ENCODE results near the gene PRRT4.

Gene PRRT4

GRCh38 chr7:128378637-128379036, 17.1 kb upstream of the PRRT4 start:
- FAIRE-seq (no peak), DNase-seq (ENCODE audit: insufficient read length, low spot score) (no peak)

GRCh38 chr7:128376077-128376476, 14.6 kb upstream of the PRRT4 start:
- FAIRE-seq, result no peak
- no peak for DNase-seq (ENCODE audit: insufficient read length, low spot score)

GRCh38 chr7:128374041-128374440, 12.6 kb upstream of the PRRT4 start:
- FAIRE-seq (no peak), DNase-seq (ENCODE audit: insufficient read length, low spot score) (no peak)

DNA sequence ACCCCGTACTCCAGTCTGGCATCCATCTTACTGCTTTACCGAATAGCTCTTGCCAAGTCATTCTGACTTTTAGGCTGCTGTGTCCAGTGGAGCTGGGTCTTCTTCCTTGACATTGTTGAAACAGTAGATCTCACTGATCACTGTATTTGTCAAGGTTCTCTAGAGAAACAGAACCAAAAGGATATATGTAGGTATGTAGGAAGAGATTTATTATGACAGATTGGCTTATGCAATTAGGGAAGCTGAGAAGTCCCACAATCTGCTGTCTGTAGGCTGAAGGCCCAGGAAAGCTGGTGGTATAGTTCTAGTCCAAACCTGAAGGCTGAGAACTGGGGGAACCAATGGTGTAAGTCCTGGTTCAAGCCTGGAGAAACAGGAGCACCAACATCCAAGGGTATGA, 12.1 kb upstream of the PRRT4 start:
- DNase-seq (ENCODE audit: insufficient read length, low spot score), result no peak
- FAIRE-seq, result no peak

- DNase-seq (ENCODE audit: insufficient read length, low spot score) (no peak), FAIRE-seq (no peak)
Measured at GRCh38 chr7:128370491-128370890, 9.0 kb upstream of the PRRT4 start.

DNA sequence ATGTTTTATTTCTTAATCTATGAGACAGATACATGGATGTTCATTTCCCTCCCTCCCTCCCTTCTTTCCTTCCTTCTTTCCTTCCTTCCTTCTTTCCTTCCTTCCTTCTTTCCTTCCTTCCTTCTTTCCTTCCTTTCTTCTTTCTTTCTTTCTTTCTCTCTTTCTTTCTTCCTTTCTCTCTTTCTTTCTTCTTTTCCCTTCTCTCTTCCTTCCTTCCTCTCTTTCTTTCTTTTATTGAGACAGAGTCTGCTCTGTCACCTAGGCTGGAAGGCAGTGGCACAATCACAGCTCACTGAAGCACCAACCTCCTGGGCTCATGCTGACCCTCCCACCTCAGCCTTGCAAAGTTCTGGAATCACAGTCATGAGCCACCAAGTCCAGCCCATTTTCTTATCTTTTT, 5.5 kb upstream of the PRRT4 start:
- FAIRE-seq (no peak), DNase-seq (ENCODE audit: insufficient read length, low spot score) (no peak)

DNA sequence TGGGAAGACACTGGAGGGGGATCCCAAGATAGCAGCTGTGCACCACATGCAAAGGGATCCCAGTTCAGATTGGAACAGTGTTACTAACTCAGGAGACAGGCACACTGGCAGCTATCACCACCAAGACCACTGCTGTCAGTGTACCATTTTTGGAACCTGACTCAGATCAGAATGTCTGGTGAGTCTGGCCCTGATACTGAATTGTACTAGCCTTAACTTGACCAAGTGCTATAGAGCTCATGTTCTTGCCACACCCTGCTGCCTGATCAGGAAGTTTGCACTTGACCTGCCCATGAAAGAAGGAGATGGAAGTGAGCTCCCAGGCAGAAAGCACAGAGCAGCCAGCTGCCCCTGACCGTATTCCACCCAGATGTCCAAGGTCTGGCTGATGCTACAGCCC, 4.8 kb upstream of the PRRT4 start:
- DNase-seq (ENCODE audit: insufficient read length, low spot score) (no peak), FAIRE-seq (no peak)

DNA sequence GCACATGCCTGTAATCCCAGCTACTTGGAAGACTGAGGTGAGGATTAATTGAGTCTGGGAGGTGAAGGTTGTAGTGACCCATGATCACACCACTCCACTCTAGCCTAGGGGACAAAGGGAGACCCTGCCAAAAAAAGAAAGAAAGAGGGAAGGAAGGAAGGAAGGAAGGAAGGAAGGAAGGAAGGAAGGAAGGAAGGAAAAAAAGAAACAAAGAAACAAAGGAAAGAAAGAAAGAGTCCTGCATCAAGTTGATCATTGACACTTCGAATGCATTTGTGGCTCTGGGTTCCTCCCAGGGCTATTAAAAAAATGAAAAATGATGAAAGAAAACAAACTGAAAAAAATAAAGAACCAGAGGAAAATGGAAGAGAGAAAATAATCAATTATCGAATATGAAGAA, 3.9 kb upstream of the PRRT4 start:
- FAIRE-seq, result no peak
- DNase-seq (ENCODE audit: insufficient read length, low spot score), result no peak

DNA sequence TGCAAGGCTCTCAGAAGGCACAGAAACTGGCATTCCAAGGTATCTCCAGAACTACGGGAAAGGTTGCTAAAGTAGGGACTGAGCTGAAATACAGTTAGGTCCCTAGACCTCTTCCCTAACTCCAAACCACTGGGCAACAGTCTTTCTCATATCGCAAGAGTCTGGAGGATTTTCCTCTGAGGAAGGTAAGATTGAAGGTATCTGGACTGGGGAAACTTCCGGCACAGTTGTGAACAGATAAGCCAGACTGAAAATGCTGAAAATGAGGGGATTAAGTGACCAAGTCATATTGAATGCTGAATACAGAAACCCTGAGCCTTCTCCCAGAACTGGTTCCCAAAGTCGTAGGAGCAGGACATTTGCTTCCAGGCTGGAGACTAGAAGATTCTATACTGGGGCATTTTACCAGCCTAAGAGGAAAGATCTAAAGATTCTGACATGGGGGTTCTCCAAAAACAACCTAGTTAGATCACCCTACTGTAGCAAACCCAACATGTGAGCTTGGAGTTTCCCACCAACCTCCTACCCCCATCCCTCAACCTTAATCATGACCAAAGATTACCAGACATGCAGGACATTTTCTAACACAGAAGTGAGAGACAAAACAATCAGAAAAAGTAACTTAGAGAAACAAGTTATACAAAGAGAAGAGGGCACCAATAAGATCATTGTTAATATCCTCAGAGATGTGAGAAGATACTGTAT, 2.8 kb upstream of the PRRT4 start:
- FAIRE-seq, result no peak
- no peak for DNase-seq (ENCODE audit: insufficient read length, low spot score)

GRCh38 chr7:128363261-128363721, 1.8 kb upstream of the PRRT4 start:
- no peak for FAIRE-seq
- DNase-seq (ENCODE audit: insufficient read length, low spot score), result no peak

GRCh38 chr7:128362670-128363069, 1.2 kb upstream of the PRRT4 start:
- DNase-seq (ENCODE audit: insufficient read length, low spot score) (no peak), FAIRE-seq (no peak)

- no peak for FAIRE-seq
- DNase-seq (ENCODE audit: insufficient read length, low spot score), result no peak
Measured at GRCh38 chr7:128360359-128360678, 1.2 kb downstream of the PRRT4 start.

GRCh38 chr7:128359939-128360338, 1.6 kb downstream of the PRRT4 start:
- DNase-seq (ENCODE audit: insufficient read length, low spot score) (no peak), FAIRE-seq (no peak)

GRCh38 chr7:128359336-128359735, 2.2 kb downstream of the PRRT4 start:
- no peak for FAIRE-seq
- no peak for DNase-seq (ENCODE audit: insufficient read length, low spot score)

DNA sequence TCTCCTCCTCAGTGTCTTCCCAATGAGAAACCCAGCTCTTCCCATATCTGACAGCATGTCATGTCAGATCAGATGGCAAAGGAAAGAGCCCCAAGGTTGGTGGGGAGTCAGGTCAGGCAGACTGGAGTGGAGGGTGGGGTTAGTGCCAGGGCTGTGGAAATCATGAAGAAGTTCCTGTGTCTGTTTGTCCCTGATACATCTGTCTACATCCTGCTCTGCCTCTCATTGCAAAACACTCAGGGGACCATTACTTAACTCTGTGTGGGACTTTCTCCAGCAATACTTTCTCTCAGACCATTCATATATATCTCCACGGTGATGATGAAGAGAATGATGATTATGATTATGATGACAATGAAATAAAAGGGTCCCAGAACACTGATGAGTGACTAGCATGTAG, 3.3 kb downstream of the PRRT4 start:
- DNase-seq (ENCODE audit: insufficient read length, low spot score) (no peak), FAIRE-seq (no peak)

DNA sequence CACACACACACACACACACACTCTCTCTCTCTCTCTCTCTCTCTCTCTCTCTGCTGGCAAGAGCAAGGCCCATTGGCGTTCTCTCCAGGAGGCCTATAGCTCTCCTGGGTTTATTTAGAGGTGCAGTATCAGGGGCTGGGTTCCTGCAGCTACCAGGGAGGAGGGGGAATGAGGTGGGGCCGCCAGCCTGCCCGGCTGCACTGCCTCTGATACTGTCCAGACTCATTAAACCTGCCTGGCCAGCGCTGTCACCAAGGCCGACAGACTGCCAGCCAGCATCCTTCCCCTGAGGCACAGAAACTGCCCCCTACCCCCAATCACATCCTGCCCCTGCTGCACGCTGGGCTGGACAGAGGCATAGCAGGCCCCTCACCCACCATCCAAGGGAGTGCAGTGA, 4.3 kb downstream of the PRRT4 start:
- DNase-seq (ENCODE audit: insufficient read length, low spot score) (no peak), FAIRE-seq (no peak)

DNA sequence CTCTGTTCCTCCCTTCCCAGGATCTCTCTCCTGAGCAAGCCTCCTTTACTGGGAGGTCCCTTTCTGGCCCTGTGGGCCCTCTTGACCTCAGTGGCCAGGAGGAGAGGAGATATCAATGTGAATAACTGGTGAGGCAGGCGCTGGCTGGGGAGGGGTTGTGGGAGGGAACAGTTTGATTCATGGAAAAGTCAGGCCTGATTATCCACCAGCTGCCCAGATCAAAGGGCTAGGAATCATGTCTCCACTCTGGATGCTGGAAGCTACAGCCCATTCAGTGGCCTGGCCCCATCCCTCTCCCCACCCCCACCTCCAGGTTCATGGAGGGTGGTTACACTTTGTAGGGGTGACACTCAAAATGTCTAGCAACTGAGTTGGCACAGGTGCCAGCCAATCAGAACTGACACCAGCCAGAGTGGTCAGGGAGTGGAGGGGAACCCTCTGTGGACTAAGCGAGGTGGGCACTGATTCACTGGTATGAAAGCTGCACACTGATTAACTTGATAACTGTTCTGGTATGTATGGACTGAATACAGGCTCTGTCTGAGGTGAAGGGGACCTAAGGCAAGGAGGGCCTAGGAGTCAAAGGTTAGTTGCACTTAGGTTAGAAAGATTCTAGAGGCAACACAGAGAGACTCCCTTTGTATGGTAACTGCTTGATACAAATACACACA, 4.8 kb downstream of the PRRT4 start:
- FAIRE-seq, result no peak
- DNase-seq (ENCODE audit: insufficient read length, low spot score), result no peak

- no peak for DNase-seq (ENCODE audit: insufficient read length, low spot score)
- no peak for FAIRE-seq
Measured at GRCh38 chr7:128353610-128354009, 7.9 kb downstream of the PRRT4 start.

GRCh38 chr7:128353189-128353588, 8.3 kb downstream of the PRRT4 start:
- FAIRE-seq (no peak), DNase-seq (ENCODE audit: insufficient read length, low spot score) (no peak)

DNA sequence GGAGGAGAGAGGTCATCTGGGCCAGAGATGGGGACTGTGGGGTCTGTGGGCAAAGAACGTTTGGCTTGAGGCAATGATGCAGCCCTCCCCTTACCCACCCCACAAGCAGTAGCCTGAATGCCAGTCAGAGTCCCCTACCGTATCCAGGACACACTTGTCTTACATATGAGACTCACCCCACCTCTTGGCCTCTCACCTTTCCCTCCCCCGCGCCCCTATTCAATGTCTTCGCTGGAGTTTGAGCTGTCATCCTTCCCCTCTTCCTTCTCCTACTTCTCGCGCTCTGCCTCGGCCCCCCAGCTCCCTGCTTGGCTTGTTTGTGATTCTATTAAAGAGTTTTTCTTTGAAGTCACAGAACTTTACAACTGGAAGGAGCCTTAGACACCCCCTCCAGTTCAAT, 8.9 kb downstream of the PRRT4 start:
- FAIRE-seq (no peak), DNase-seq (ENCODE audit: insufficient read length, low spot score) (no peak)

GRCh38 chr7:128352153-128352537, 9.3 kb downstream of the PRRT4 start:
- FAIRE-seq (no peak), DNase-seq (ENCODE audit: insufficient read length, low spot score) (no peak)

GRCh38 chr7:128351296-128352152, 10.0 kb downstream of the PRRT4 start:
- FAIRE-seq (no peak), DNase-seq (ENCODE audit: insufficient read length, low spot score) (no peak)

All from HTR-8/SVneo (cell line).